ENCODE results near the gene PLD5.

GRCh38 chr1:242398351-242398750 lies 126.1 kb downstream of the PLD5 start:
- TF ChIP-seq POLR2A (IDR thresholded peaks at IDR 0.05; ENCODE audit: low read depth, low read length) (no peak), POLR2AphosphoS5 (IDR thresholded peaks at IDR 0.05; ENCODE audit: low read depth, low read length) (no peak)
